ENCODE data around the gene VPS26C. TPM values are rescaled to one million over a fixed set of nuclear protein-coding genes. Genes with fewer than 3 reads are reported as not detected.

The VPS26C gene
- total RNA-seq, 1 donor from 2014 or later = 46.6 TPM

GRCh38 chr21:37264808-37265207 is 2.3 kb downstream of the VPS26C start:
- DNase-seq = no peak

GRCh38 chr21:37263827-37264600 is 3.1 kb downstream of the VPS26C start:
- no peak for DNase-seq

GRCh38 chr21:37259426-37259825 is 7.7 kb downstream of the VPS26C start:
- peak; percentile 23 for DNase-seq

DNA sequence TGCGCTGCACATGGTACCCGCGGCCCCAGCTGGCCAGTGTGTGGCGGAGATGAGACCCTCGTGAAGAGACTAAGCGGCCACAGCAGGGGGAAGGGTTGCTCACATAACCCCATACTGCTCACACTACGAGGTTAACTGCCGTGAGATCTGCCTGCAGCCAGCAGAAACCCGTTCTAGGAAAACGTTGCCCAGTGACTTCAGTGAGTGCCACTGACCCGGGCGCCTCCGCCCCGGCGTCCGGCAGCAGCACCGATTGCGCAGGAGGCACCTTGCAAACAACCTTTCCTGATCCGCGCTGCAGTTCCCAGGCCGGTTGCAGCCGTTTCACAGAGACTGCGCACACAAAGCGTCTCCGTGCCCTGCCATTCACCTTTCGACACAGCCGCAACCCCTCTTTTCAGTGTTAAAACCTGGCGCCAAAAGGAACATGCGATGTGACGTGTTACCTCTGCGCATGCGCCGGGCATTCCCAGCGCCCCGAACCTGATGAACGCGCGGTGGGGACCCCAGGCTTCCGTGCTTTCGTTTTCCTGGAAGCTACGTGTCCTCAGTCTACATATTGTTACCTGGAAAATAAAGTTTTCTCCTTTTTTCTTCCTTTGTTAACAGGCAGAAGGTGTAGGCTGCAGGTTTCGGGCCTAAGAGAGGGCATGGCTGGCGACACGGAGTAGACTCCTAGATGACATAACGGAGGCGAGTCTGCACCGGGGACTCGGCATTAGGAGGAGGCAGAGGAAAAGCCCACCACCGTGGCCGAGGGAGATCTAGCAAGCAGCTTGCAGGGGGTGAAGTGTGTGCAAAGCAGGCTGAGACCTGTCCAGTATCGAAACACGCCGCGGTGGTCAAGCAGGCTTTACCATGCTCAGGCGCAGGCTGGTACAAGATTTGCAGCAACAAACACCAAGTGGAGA is 8.9 kb downstream of the VPS26C start:
- peak; percentile 87 for DNase-seq

DNA sequence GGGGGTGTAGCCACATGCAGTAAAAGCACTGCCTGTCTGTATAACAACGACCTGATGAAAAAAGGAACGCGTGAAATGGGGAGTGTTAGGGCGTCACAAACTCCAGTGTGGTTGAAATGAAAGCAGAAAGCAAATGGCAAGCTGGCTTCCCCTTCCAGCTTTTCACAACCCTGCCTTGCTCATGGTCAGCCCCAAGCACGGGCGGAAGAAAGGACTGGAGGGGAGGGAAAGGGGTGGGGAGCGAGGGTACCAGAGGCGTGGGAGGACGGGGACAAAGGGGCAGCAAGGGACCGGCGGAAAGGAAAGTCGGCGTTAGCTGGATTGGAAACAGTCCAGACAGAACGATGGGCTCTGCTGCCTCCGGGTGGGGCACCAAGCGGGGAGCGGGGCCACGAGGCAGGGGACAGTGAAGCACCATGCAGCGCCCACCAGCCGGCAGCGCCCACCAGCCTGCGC is 9.6 kb downstream of the VPS26C start:
- peak; percentile 45 for DNase-seq

DNA sequence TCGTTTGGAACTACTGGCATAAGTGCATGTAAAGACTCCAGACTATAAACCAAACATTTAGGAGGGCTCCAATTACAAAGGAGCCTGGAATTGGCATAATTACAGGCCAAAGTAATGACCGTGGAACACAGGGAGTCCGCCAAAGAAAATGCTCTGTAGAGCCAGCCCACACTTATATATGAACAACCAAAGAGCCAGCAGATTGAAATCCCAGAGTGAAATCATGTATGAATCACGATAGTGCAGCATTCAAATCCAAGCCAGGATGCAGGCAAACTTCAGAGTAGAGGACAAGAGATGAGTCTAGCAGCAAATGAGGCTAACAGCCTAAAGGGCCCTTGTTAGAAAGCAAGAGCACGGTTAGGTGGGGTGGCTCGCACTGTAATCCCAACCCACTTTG is 13.1 kb downstream of the VPS26C start:
- peak; percentile 45 for DNase-seq

GRCh38 chr21:37251294-37251634 is 15.9 kb downstream of the VPS26C start:
- no peak for DNase-seq

DNA sequence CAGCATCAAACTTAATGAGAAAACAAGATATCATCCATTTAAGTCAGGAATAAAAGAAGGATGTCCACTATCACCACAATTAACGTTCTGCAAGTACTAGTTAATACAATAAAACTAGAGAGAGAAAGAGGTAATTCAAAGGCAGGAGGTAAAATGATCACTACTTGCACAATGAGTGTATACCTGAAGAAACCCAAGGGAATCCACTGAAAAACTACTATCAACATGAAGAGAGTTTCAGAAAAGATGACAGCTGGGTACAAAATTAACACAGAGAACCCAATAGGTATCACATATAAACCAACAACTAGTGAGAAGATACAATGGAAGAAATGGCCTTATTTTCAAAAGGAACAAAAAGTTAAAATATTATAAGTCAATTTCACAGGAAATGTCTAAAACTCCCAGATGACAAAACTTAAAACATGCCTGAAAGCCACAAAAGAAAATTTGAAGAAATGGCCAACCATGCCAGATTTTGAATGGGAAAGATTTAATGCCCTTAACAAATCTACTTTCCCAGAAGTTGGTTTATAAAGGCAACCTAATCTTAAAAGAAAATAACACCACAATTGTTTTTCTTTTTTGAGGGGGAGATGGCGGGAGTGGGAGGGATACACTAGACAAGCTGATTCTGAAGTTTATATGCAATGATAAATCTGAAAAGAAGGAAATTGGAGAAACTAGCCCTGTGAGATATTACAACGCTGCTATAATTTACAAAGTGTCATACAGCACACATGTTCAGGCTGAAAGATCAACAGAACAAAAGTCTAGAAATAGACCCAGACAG is 17.8 kb downstream of the VPS26C start:
- no peak for DNase-seq

DNA sequence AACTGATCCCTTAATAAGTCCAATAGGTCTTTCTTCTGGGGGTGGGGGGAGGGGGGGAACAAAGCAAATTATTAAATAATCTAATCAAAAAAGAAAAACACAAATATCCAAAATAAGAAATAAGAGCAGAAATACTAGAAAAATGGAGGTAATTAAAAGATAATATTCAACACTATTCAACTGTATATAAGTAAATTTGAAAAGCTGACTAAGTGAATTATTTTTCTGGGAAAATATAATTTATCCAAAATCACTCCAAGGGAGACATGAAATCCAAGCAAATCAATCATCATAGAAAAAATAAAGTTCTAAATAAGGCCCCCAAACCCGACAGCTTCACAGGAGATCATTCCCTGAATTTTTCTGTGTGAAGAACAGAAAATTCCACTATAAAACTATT is 18.8 kb downstream of the VPS26C start:
- DNase-seq = no peak

DNA sequence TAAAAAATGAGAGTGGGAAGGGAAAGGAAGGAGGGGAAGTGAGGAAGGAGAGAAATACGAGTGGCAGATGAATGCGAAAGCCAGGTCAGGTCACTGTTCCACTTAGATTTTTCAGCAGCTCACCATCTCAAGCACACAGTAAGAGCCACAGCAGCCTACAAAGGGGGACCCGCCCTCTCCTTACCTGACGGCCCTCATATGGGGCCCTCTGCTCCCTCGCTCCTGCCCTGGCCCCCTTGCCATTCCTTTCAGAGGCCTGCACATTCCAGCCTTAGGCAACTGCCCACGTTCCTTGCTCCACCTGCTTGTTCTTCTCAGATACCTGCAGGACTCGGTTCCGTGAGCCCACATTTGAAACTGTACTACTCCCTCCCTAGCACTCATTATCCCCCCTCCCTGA is 22.0 kb downstream of the VPS26C start:
- no peak for DNase-seq

DNA sequence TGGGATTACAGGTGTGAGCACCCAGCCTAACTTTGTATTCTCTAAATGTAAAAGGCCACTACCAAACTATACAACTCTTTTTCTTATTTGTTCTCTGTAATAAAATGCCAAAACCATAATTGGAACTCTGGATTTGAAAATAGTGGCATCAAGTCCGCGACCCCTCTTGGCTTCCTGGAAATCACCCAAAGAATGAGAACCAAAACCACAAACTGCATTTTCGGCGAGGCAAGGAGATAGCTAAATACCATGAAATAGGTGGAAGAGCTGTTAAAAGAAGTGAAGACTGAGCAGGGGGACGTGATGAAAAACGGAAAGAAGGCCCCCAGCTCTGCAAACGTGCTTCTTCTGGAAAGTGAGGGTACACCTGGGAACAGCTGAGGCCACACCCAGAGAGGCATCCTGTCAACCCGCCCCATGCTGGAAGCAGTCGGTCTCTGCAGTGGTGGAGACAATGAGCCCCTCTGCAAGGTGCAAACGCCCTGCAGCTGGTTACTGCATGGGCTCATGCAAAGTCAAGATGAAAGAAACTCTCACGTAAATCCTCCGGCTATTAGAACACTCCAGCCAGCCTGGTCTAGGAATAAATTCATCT is 22.5 kb downstream of the VPS26C start:
- no peak for DNase-seq

GRCh38 chr21:37243961-37244360 is 23.2 kb downstream of the VPS26C start:
- no peak for DNase-seq

- no peak for DNase-seq
These were observed 25.7 kb downstream of the VPS26C start for GRCh38 chr21:37241426-37241825.

DNA sequence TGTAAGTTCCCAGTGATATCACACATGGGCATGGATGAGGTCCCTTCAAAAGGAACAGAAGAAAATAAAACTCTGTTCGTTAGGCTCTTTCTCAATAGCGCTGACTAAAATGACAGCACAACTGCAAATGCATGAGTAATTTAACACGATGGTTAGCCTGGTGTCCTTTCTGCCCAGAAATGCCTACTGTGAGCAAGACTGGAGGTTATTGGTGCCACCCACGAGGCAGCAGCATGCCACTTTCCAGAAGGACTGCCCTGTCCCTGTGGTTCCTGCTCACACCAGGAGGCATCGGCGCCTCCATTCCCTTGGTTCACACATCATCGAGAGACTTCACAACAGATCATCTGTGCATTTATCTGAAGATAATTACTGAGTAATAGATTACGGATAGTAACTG is 26.2 kb downstream of the VPS26C start:
- DNase-seq = no peak

DNA sequence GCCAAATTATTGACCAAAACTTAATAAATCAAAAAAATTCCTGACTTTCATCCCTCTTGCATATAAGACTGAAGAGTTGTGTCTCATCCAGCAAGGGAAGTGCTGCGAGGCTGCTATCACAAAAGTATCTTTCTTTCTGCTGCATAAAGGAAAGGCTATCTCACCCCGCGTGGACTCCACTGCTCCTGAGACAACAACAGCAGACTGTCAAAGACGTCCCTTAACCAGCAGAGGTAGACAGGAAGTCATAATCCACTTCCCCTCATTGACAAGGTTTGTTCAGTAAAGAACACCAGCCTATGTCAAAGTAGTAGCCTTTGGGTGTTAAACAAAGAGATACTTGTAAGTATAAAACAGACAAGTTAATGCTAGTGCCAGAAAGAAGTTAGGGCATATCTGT is 29.4 kb downstream of the VPS26C start:
- DNase-seq = no peak

- no peak for DNase-seq
These were observed 29.8 kb downstream of the VPS26C start for GRCh38 chr21:37237346-37237745.

DNA sequence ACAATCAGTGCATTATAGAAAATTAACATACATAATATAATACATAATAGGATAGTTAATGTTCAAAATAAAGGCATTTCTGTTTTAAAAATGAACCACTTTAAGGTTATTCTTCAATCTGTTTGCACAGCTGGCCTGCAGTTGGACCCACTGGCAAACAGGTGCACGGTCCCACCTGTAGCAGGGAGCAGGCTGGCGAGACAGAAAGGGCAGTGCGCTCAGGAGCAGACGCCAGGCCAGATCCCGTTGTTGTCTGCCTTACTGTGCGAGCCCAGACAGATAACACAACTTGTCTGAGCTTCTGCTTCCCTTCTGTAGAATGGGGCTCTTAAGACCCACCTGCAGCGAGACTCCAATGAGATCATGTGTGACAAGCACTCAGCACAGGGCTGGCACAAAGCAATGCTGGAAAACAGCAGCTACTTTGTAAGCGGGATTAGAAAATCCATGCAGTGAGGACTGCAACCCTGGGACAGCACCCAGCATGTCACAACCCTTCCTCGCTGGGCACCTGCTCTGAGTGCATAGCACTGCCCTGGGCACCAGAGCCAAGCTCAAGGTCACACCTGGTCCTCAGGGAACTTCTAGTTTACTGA is 33.5 kb downstream of the VPS26C start:
- no peak for DNase-seq

- DNase-seq = no peak
These were observed 34.7 kb downstream of the VPS26C start for GRCh38 chr21:37232274-37233018.

GRCh38 chr21:37231671-37232070 is 35.5 kb downstream of the VPS26C start:
- no peak for DNase-seq

DNA sequence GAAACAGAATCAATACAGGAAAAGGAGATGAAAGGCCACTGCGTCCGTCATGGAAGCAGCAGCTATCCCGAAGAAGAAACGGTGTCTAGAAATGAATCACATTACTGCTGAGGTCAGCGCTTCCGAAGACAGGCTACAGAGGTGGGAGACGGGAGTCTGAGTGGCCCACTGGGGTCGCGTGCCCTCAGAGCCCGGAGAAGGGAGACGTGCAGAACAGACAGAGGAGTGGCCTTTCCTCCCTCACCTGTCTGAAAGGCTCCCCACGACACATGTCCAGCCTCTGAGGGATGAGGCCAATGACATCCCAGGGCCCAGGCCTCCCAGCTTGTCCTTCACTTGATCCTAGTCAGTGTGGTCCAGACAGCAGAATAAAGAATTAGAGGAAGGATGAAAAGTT is 35.9 kb downstream of the VPS26C start:
- DNase-seq = no peak

- DNase-seq = no peak
These were observed 36.4 kb downstream of the VPS26C start for GRCh38 chr21:37230632-37231248.

Measured in tongue (tissue), 2 donors.